Measurements from ENCODE around the gene NTRK1.

Gene NTRK1

GRCh38 chr1:156881101-156881500, 20.4 kb downstream of the NTRK1 start (continued):
- TF ChIP-seq CSRNP3 (CRISPR knock-in tag; IDR thresholded peaks at IDR 0.05) (no peak), CREB5 (CRISPR knock-in tag; IDR thresholded peaks at IDR 0.05; ENCODE audit: low read depth) (no peak), GLIS3 (CRISPR knock-in tag; IDR thresholded peaks at IDR 0.05) (no peak)

GRCh38 chr1:156881663-156882062, 21.0 kb downstream of the NTRK1 start:
- ATAC-seq = no peak
- TF ChIP-seq ARNTL (CRISPR knock-in tag; IDR thresholded peaks at IDR 0.05; ENCODE audit: borderline replicate concordance, low read depth) = no peak
- no peak for TF ChIP-seq ZFP3 (CRISPR knock-in tag; IDR thresholded peaks at IDR 0.05)
- TF ChIP-seq ZNF8 (CRISPR knock-in tag; IDR thresholded peaks at IDR 0.05) = no peak
- no peak for TF ChIP-seq SNAI2 (CRISPR knock-in tag; IDR thresholded peaks at IDR 0.05)
- no peak for TF ChIP-seq POU6F1 (CRISPR knock-in tag; IDR thresholded peaks at IDR 0.05; ENCODE audit: borderline replicate concordance, low read depth)
- TF ChIP-seq CREB5 (CRISPR knock-in tag; IDR thresholded peaks at IDR 0.05; ENCODE audit: low read depth) = no peak
- TF ChIP-seq ISL1 (CRISPR knock-in tag; IDR thresholded peaks at IDR 0.05) = no peak
- TF ChIP-seq CSDC2 (CRISPR knock-in tag; IDR thresholded peaks at IDR 0.05) = no peak
- no peak for TF ChIP-seq TCF4 (CRISPR knock-in tag; IDR thresholded peaks at IDR 0.05; ENCODE audit: borderline replicate concordance)
- TF ChIP-seq OSR1 (CRISPR knock-in tag; IDR thresholded peaks at IDR 0.05) = no peak
- no peak for TF ChIP-seq TSHZ2 (CRISPR knock-in tag; IDR thresholded peaks at IDR 0.05)
- TF ChIP-seq TOX (CRISPR knock-in tag; IDR thresholded peaks at IDR 0.05; ENCODE audit: borderline replicate concordance) = no peak
- TF ChIP-seq RARB (CRISPR knock-in tag; IDR thresholded peaks at IDR 0.05) = no peak
- no peak for TF ChIP-seq ZC3H10 (CRISPR knock-in tag; IDR thresholded peaks at IDR 0.05)
- no peak for TF ChIP-seq ZFP30 (CRISPR knock-in tag; IDR thresholded peaks at IDR 0.05)
- TF ChIP-seq ESRRG (CRISPR knock-in tag; IDR thresholded peaks at IDR 0.05) = no peak

- ATAC-seq = no peak
- TF ChIP-seq TSHZ2 (CRISPR knock-in tag; IDR thresholded peaks at IDR 0.05) = no peak
- no peak for TF ChIP-seq OSR1 (CRISPR knock-in tag; IDR thresholded peaks at IDR 0.05)
These were observed 21.9 kb downstream of the NTRK1 start for GRCh38 chr1:156882543-156882942.

Data from SK-N-SH treated with all-trans-retinoic acid at 6 μM for 48 hours (cell line).